ENCODE data around the gene MEIS1. TPM values are rescaled to one million over a fixed set of nuclear protein-coding genes. Genes with fewer than 3 reads are reported as not detected.

Gene MEIS1
- total RNA-seq, 1 donor from 2014 or later = 3.4 TPM

DNA sequence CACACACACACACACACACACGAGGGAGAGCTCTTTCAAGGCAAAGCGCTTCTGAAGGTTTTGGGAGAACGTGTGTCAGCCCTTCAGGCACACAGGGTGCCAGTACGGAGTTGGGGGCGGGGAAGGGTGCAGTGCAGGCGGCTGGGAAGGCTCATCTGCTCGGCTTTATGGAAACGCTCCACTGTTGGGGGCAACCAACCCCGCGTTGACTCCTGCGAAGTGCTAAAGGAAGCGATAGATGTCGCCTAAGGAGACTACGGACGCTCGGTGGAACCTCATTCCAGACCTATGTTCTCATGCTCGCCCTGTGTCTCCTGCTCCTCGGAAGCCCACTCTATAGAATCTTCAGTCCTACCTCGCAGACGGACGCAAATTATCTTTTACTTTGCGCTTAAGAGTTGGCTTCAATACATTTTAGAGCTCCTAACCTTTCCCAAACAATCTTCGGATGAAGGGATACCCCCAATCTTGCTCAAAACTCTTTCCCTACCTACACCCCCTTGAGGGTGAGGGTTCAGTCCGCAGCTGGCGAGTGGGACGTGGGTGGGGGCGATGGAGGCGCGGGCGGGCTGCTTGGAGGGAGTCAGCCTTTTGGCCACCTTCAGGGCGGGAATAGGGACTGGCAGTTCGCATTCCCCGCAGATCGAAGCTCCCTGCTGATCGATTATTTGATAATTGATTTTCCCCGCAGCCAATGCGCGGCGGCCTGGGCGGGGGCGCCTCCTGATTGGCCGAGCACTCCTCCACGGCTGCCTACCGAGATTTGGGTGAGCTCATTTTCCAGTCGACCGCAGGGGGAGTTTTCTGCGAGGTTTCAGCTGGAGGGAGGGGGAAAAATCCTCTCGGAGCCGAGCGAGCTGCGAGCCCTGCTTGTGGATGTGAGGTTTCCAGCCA lies 1.9 kb upstream of the MEIS1 start:
- H2AFZ ChIP-seq (ENCODE audit: low read depth, low read length) = peak overlapping the region; percentile 89
- peak overlapping the region; percentile 94 for H3K9ac ChIP-seq (ENCODE audit: low read length)
- peak overlapping the region; percentile 86 for H3K27ac ChIP-seq (ENCODE audit: low read depth, low read length)
- no peaks in the 10 kb centered on the region for H3K9me3 ChIP-seq (ENCODE audit: insufficient read depth, low read depth, low read length)
- peak overlapping the region; percentile 77 for H3K4me3 ChIP-seq (ENCODE audit: insufficient read depth, low read depth, low read length)
- Mint-ChIP-seq H3K9me3 (ENCODE audit: unreplicated experiment) (no peaks in the 10 kb centered on the region), H3K4me3 (ENCODE audit: unreplicated experiment) (peak overlapping the region; percentile 95), H3K27ac (ENCODE audit: unreplicated experiment) (peak overlapping the region; percentile 68), H3K27me3 (ENCODE audit: low read depth, unreplicated experiment) (peaks cover 64% of the 10 kb centered on the region), H3K36me3 (ENCODE audit: low read depth, unreplicated experiment) (no peaks in the 10 kb centered on the region), H3K4me1 (ENCODE audit: low read depth, unreplicated experiment) (no peaks in the 10 kb centered on the region)
- peaks cover 19% of the 10 kb centered on the region for H3K27me3 ChIP-seq (ENCODE audit: insufficient read depth, low read length)
- peaks cover 7% of the 10 kb centered on the region for H3K4me1 ChIP-seq (ENCODE audit: insufficient read depth, low read length)
- peak overlapping the region; percentile 99 for H3K4me2 ChIP-seq (ENCODE audit: low read length)
- DNase-seq (ENCODE audit: low read depth) = peak; percentile 97
- FAIRE-seq = no peak
- H3K79me2 ChIP-seq (ENCODE audit: insufficient read depth, low read length) = peaks cover 29% of the 10 kb centered on the region
- TF ChIP-seq EZH2 (IDR thresholded peaks at IDR 0.05; ENCODE audit: insufficient read depth, low read length) = no peak
- TF ChIP-seq, protein P1, sequence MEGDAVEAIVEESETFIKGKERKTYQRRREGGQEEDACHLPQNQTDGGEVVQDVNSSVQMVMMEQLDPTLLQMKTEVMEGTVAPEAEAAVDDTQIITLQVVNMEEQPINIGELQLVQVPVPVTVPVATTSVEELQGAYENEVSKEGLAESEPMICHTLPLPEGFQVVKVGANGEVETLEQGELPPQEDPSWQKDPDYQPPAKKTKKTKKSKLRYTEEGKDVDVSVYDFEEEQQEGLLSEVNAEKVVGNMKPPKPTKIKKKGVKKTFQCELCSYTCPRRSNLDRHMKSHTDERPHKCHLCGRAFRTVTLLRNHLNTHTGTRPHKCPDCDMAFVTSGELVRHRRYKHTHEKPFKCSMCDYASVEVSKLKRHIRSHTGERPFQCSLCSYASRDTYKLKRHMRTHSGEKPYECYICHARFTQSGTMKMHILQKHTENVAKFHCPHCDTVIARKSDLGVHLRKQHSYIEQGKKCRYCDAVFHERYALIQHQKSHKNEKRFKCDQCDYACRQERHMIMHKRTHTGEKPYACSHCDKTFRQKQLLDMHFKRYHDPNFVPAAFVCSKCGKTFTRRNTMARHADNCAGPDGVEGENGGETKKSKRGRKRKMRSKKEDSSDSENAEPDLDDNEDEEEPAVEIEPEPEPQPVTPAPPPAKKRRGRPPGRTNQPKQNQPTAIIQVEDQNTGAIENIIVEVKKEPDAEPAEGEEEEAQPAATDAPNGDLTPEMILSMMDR (IDR thresholded peaks at IDR 0.05; ENCODE audit: insufficient read depth, low read depth, low read length) = no peak
- no peaks in the 10 kb centered on the region for H3K36me3 ChIP-seq (ENCODE audit: insufficient read depth, low read length)
- no peaks in the 10 kb centered on the region for H4K20me1 ChIP-seq (ENCODE audit: insufficient read depth, low read length)

DNA sequence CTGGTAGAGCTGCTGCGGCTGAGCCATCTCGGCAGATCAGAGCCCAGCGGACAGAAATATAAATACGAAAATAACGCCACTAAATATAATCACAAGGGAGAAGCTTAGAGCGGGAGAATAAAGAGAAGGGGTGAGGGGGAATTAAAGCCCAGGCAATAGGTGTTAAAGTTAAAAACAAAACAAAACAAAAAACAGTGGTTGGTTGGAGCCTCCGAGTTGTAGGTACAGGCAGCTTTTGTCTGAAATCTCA lies 1.3 kb upstream of the MEIS1 start:
- Histone ChIP-seq H3K4me1 (ENCODE audit: insufficient read depth, low read length) (peaks cover 7% of the 10 kb centered on the region), H3K4me3 (ENCODE audit: insufficient read depth, low read depth, low read length) (peak overlapping the region; percentile 77), H3K9me3 (ENCODE audit: insufficient read depth, low read depth, low read length) (no peaks in the 10 kb centered on the region), H3K27me3 (ENCODE audit: insufficient read depth, low read length) (peaks cover 19% of the 10 kb centered on the region), H3K4me2 (ENCODE audit: low read length) (peak overlapping the region; percentile 99), H3K36me3 (ENCODE audit: insufficient read depth, low read length) (no peaks in the 10 kb centered on the region), H3K79me2 (ENCODE audit: insufficient read depth, low read length) (peaks cover 35% of the 10 kb centered on the region), H4K20me1 (ENCODE audit: insufficient read depth, low read length) (no peaks in the 10 kb centered on the region), H3K9ac (ENCODE audit: low read length) (peak overlapping the region; percentile 94), H2AFZ (ENCODE audit: low read depth, low read length) (peak overlapping the region; percentile 89), H3K27ac (ENCODE audit: low read depth, low read length) (peak overlapping the region; percentile 86)
- TF ChIP-seq EZH2 (IDR thresholded peaks at IDR 0.05; ENCODE audit: insufficient read depth, low read length) = no peak
- TF ChIP-seq, protein P1 (IDR thresholded peaks at IDR 0.05; ENCODE audit: insufficient read depth, low read depth, low read length) = no peak
- Mint-ChIP-seq H3K9me3 (ENCODE audit: unreplicated experiment) (no peaks in the 10 kb centered on the region), H3K4me1 (ENCODE audit: low read depth, unreplicated experiment) (no peaks in the 10 kb centered on the region), H3K27ac (ENCODE audit: unreplicated experiment) (peak overlapping the region; percentile 68), H3K4me3 (ENCODE audit: unreplicated experiment) (peak overlapping the region; percentile 95), H3K36me3 (ENCODE audit: low read depth, unreplicated experiment) (no peaks in the 10 kb centered on the region), H3K27me3 (ENCODE audit: low read depth, unreplicated experiment) (peaks cover 64% of the 10 kb centered on the region)
- DNase-seq (ENCODE audit: low read depth) = no peak
- FAIRE-seq = no peak

All from astrocyte (in vitro differentiated cells and primary cell).